Activated T-helper 1 cell treated with anti-CD3 and anti-CD28 coated beads, Interleukin-12 subunit alpha, Interleukin-12 subunit beta, Interleukin-2, Interleukin-4 antibody, amounts not matched to agents 30 ng/mL and 10 ng/mL and 1 ng/mL, durations not matched to agents 14 hours and 24 hours and 36 hours (primary cell): Measurements from ENCODE around the gene IFNL3. TPM values are rescaled to one million over a fixed set of nuclear protein-coding genes. Genes with fewer than 3 reads are reported as not detected.

ENCODE experiments used
- DNase-seq: peaks from one replicate; pipeline ENCODE4 v3.0.0; 2021; ENCODE audit warnings: low spot score
- H3K27ac Mint-ChIP-seq: one replicate; pipeline ENCODE4 v1.8.0; 2021; ENCODE audit warnings: mild to moderate bottlenecking, mixed read lengths
- H3K27me3 Mint-ChIP-seq: one replicate; pipeline ENCODE4 v1.8.0; 2022; ENCODE audit warnings: mild to moderate bottlenecking, moderate library complexity, mixed read lengths; ENCODE audit not compliant: insufficient read depth
- H3K36me3 Mint-ChIP-seq: one replicate; pipeline ENCODE4 v1.8.0; 2021; ENCODE audit warnings: low read depth, mixed read lengths
- H3K4me1 Mint-ChIP-seq: one replicate; pipeline ENCODE4 v1.8.0; 2021; ENCODE audit warnings: low read depth, mixed read lengths
- H3K4me3 Mint-ChIP-seq: one replicate; pipeline ENCODE4 v1.8.0; 2021; ENCODE audit warnings: mild to moderate bottlenecking, moderate library complexity, mixed read lengths
- H3K9me3 Mint-ChIP-seq: one replicate; pipeline ENCODE4 v1.8.0; 2021; ENCODE audit warnings: mixed read lengths
- intact Hi-C: fragments of 100-400 bp; cut with micrococcal nuclease; formaldehyde crosslinking; loops from one replicate; pipeline ENCODE4 v1.15.1; 2024
- total RNA-seq: library from RNA; stranded (reverse); gene quantifications from 2 replicates; pipeline ENCODE4 v1.2.3, GENCODE V29; 2022

IFNL3 gene
- total RNA-seq, 1 donor from 2014 or later, result not detected

DNA sequence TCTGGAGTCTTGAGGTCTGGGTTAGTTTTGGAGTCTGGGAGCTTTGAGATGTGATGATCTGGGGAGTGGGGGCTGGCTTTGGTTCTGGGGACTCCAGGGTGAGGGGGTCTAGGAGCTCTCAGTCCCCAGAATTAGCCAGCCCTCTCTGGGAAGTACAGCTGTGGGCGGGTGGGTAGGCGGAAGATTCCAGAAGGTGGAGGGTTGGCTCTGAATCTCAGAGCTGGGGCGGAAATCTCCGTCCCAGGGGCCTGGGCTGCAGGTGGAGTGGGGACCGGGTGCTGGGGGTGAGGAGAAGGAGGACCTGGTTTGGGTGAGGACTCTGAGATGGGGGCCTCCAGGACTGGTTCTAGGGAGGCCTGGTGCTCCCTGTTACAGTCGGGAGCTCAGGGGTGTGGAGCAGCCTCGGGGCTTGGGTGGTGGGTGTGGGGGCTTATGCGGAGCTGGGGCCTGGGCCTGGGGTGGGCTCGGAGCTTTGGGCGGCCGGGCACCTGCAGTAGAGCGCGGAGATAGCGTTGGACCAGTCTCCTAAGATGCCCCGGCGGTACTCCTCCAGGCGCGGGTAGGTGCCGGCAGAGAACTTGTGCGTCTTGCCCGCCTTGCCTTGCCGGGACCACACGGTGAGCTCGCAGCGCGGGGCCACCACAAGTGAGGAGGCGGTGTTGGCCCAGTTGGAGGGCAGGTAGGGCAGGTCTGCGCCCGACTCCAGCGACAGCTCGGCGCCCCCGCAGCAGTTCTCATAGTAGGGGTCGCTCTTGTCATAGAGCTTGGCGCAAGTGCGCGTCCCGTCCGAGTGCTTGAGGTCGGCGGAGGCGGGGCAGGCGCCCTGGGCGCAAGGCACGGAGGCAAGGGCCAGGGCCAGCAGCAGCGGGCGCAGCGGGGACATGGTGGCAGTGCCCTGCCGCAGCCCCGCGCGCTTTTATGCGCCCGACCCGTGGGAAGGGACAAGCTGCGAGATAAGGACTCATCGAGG, 41.1 kb downstream of the IFNL3 start, which contains the start of gene SYCN:
Gene SYCN (minus strand): TSS at position 892 of the 970 bp plus-strand sequence. CDS start 9 bp downstream, at position 883.
- Mint-ChIP-seq H3K9me3 (no peaks in the 10 kb centered on the region), H3K4me3 (no peak within 1 kb of the TSS), H3K27me3 (peaks cover 31% of the 10 kb centered on the region), H3K36me3 (no peaks in the 10 kb centered on the region), H3K27ac (no peak within 1 kb of the TSS), H3K4me1 (no peaks in the 10 kb centered on the region)
- intact Hi-C loops, result no loop called here
- DNase-seq, result no peak

DNA sequence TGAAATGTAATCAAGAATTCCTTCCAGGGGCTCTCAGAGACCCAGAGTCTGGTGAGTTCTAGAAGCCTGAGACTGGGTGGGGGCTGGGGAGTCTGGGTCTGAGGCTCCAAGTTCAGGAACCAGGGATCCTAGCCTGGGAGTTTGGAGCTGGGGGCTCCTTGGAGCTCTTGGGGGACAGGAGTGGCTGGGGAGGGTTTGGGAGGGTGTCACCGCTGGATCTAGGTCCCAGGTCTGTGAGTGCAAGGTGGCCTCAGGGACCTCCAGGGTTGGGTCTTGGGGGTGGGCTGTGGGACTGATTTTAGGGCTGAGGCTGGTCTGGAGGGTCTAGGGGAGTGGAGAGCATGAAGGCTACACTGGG, 41.8 kb downstream of the IFNL3 start:
- no peak overlapping the region for H3K4me3 Mint-ChIP-seq
- H3K27ac Mint-ChIP-seq, result no peak overlapping the region
- no peaks in the 10 kb centered on the region for H3K36me3 Mint-ChIP-seq
- peaks cover 38% of the 10 kb centered on the region for H3K27me3 Mint-ChIP-seq
- H3K4me1 Mint-ChIP-seq, result no peaks in the 10 kb centered on the region
- H3K9me3 Mint-ChIP-seq, result no peaks in the 10 kb centered on the region
- DNase-seq, result no peak
- intact Hi-C loops, result no loop called here

DNA sequence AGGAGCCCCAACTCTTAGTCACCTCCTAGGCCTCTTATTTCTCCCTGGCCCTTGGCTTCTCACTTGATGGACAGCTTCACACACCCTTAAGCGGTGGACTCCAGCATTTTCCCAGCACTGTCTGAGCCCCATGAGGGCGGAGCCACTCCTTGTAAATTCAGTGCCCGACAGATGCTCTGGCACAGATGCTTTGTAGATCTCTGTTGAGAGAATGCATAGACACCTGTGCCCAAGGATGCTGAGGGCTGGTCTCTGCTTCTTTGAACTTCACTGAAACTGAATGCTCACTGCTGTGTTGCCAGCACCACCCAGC, 44.0 kb downstream of the IFNL3 start:
- Mint-ChIP-seq H3K27ac (no peak overlapping the region), H3K4me1 (peaks cover 6% of the 10 kb centered on the region), H3K36me3 (peaks cover 1% of the 10 kb centered on the region), H3K9me3 (no peaks in the 10 kb centered on the region), H3K27me3 (peaks cover 50% of the 10 kb centered on the region), H3K4me3 (no peak overlapping the region)
- intact Hi-C loops, result no loop called here
- no peak for DNase-seq

DNA sequence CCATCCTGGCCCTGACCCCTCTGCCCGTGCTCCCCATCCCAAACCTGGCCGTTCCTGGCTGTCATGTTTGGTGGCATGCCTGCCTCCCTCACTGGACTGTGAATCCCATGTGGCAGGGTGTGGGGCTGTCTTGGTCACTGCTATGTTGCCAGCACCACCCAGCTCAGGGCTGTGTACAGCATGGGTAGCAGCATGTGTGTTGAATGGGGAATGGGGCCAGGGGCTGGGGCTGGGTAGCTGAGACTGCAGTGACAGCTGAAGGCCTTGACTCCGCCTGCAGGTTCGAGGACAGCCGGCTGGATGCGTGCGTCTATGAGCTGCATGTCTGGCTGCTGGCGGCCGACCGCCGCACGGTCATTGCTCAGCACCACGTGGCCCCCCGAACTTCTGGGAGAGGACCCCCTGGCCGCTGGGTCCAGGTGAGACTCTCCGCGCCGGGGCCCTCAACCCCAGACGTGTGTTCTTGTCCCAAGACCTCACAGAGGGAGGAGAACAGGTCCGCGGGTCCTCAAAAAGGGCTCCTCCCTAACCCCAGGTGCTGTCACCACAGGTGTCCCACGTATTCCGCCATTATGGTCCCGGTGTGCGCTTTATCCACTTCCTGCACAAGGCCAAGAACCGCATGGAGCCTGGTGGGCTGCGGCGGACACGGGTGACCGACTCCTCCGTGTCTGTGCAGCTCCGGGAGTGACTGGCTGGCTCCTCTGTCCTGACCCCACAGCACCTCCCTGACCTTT, 44.6 kb downstream of the IFNL3 start:
- H3K36me3 Mint-ChIP-seq, result peaks cover 1% of the 10 kb centered on the region
- DNase-seq, result no peak
- no peak overlapping the region for H3K4me3 Mint-ChIP-seq
- H3K27me3 Mint-ChIP-seq, result peaks cover 53% of the 10 kb centered on the region
- no peaks in the 10 kb centered on the region for H3K9me3 Mint-ChIP-seq
- peaks cover 6% of the 10 kb centered on the region for H3K4me1 Mint-ChIP-seq
- no peak overlapping the region for H3K27ac Mint-ChIP-seq
- intact Hi-C loops, result no loop called here

DNA sequence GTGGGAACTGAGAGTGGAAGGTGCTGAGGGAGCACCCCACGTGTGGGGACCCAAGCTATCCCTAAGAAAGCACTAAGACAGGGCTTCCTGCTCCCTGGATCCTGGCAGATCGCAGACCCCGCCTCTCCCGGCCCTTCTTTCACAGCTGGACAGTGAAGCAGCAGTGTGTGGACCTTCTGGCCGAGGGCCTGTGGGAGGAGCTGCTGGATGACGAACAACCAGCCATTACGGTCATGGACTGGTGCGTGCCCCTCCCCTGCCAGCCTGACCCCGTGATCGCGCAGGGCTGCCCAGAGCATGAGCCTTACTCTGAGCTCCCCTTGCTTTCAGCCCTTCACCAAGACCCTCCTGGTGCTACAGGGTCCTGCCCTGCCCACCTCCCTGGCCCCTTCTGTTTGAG, 45.8 kb downstream of the IFNL3 start:
- peaks cover 1% of the 10 kb centered on the region for H3K36me3 Mint-ChIP-seq
- no peak overlapping the region for H3K27ac Mint-ChIP-seq
- H3K9me3 Mint-ChIP-seq, result no peaks in the 10 kb centered on the region
- intact Hi-C loops, result no loop called here
- no peak for DNase-seq
- H3K4me3 Mint-ChIP-seq, result no peak overlapping the region
- peaks cover 51% of the 10 kb centered on the region for H3K27me3 Mint-ChIP-seq
- H3K4me1 Mint-ChIP-seq, result peaks cover 6% of the 10 kb centered on the region

DNA sequence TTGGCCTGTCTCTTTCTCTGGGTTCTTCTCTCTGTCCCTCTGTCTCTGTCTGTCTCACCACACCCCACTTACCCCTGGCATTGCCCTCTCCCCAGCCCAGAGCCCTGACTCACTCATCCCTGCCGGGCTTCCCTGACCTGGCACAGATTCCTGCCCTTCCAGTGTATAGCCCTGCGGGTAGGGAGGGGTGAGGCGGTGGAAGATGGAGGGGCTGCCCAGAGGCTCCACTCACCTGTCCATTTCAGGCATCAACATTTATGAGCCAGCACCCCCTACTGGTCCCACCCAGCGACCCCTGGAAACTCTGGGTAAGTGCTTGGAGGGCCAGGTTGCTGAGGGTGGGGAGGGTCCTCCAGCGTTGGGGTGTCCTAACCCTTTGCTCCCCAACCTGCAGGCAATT, 47.0 kb downstream of the IFNL3 start:
- H3K27ac Mint-ChIP-seq, result no peak overlapping the region
- intact Hi-C loops, result no loop called here
- no peaks in the 10 kb centered on the region for H3K9me3 Mint-ChIP-seq
- no peak for DNase-seq
- peaks cover 1% of the 10 kb centered on the region for H3K36me3 Mint-ChIP-seq
- H3K27me3 Mint-ChIP-seq, result peaks cover 50% of the 10 kb centered on the region
- H3K4me3 Mint-ChIP-seq, result no peak overlapping the region
- H3K4me1 Mint-ChIP-seq, result peaks cover 6% of the 10 kb centered on the region

DNA sequence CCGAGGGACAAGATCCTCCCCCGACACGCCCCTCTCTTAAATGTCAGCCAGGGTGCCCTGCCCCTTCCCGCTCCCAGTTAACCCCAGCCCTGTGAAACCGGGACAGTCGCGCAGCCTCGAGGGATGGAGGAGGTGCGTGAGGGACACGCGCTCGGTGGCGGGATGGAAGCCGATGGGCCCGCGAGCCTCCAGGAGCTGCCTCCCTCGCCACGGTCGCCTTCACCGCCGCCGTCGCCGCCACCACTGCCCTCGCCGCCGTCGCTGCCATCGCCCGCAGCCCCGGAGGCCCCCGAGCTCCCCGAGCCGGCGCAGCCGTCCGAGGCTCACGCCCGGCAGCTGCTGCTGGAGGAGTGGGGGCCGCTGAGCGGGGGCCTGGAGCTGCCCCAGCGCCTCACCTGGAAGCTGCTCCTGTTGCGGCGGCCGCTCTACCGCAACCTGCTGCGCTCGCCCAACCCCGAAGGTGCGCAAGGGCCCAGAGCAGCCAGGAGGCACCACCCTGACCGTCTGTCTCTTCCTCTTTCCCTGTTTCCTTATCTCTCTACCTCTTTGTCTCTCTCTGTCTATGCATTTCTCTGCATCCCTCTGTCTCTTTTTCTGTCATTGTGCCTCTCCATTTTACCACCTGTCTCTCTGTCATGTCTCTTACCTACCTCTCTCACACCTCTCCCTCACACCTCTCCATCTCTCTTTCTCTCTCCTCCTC, 47.8 kb downstream of the IFNL3 start, which contains the start of gene NCCRP1:
Gene NCCRP1 (plus strand): TSS at position 105 of the 703 bp plus-strand sequence. CDS start 19 bp downstream, at position 124.
- H3K4me1 Mint-ChIP-seq, result peaks cover 6% of the 10 kb centered on the region
- DNase-seq, result no peak
- H3K4me3 Mint-ChIP-seq, result no peak within 1 kb of the TSS
- H3K27me3 Mint-ChIP-seq, result peaks cover 46% of the 10 kb centered on the region
- H3K27ac Mint-ChIP-seq, result no peak within 1 kb of the TSS
- peaks cover 1% of the 10 kb centered on the region for H3K36me3 Mint-ChIP-seq
- H3K9me3 Mint-ChIP-seq, result no peaks in the 10 kb centered on the region
- intact Hi-C loops, result no loop called here

DNA sequence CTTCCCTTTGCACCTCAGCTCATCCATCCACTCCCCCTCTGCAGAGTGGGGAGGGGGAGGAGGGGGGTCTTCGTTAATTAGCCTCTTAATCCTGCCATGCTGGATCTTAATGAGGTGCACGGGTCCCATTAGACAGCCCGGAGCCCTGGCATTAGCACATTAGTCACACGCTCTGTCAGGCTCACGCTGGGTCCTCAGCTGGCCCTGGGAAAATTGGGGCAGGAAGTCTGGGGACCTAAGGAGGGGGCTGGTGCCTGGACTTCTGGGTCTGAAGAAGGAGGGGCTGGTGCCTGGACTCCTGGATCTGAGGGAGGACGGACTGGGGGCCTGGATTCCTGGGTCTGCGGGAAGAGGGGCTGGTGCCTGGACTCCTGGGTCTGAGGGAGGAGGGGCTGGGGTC, 48.5 kb downstream of the IFNL3 start:
- peaks cover 1% of the 10 kb centered on the region for H3K36me3 Mint-ChIP-seq
- peaks cover 6% of the 10 kb centered on the region for H3K4me1 Mint-ChIP-seq
- no peak overlapping the region for H3K4me3 Mint-ChIP-seq
- no peak for DNase-seq
- H3K27me3 Mint-ChIP-seq, result peaks cover 42% of the 10 kb centered on the region
- H3K27ac Mint-ChIP-seq, result no peak overlapping the region
- no peaks in the 10 kb centered on the region for H3K9me3 Mint-ChIP-seq
- intact Hi-C loops, result no loop called here

DNA sequence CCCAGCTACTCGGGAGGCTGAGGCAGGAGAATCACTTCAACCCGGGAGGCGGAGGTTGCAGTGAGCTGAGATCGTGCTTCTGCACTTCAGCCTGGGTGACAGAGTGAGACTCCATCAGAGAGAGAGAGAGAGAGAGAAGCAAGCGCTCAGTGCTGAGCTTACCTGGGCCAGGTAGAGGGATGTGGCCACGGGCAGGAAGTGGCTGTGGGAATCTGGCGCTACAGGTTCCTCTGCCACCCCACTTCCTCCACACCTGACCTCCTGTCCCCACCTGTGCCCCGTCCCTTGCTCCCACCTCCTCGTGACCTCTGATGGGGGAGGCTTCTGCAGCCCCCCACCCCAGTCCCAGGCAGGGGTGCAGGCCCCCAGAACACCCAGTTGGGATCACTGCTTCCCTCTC, 49.1 kb downstream of the IFNL3 start:
- H3K36me3 Mint-ChIP-seq, result peaks cover 1% of the 10 kb centered on the region
- intact Hi-C loops, result no loop called here
- peaks cover 6% of the 10 kb centered on the region for H3K4me1 Mint-ChIP-seq
- peaks cover 42% of the 10 kb centered on the region for H3K27me3 Mint-ChIP-seq
- H3K27ac Mint-ChIP-seq, result no peak overlapping the region
- no peaks in the 10 kb centered on the region for H3K9me3 Mint-ChIP-seq
- H3K4me3 Mint-ChIP-seq, result no peak overlapping the region
- no peak for DNase-seq

DNA sequence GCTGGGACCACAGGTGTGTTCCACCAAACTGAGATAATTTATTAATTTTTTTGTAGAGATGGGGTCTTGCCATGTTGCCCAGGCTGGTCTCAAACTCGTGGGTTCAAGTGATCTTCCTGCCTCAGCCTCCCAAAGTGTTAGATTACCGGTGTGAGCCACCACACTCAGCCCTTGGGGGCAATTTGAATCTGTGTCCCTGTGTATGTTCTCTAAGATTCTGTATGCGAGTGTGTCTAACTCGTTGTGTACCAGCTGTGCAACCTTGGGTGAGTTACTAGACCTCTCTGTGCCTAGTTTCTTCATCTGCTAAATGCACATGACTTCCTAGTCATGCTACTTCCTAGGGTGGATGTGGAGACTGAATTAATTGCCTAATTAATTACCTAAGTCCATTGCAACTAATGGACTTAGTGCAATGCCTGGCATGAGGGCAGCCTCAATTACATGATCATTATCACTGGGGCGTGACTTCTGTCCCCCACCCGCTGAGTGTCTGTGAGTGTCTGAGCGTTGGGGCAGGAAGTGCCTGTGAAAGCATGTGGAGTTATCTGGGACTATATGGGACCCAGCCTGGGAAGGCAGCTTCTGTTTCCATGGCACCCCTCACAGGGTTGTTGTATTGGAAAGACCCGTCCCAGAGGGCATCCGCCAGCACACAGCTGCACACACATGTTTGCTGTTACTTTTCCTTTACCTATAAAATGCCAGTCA, 49.8 kb downstream of the IFNL3 start:
- no peaks in the 10 kb centered on the region for H3K9me3 Mint-ChIP-seq
- peaks cover 6% of the 10 kb centered on the region for H3K4me1 Mint-ChIP-seq
- DNase-seq, result no peak
- intact Hi-C loops, result no loop called here
- H3K27me3 Mint-ChIP-seq, result peaks cover 42% of the 10 kb centered on the region
- no peak overlapping the region for H3K27ac Mint-ChIP-seq
- H3K4me3 Mint-ChIP-seq, result no peak overlapping the region
- H3K36me3 Mint-ChIP-seq, result peaks cover 1% of the 10 kb centered on the region

DNA sequence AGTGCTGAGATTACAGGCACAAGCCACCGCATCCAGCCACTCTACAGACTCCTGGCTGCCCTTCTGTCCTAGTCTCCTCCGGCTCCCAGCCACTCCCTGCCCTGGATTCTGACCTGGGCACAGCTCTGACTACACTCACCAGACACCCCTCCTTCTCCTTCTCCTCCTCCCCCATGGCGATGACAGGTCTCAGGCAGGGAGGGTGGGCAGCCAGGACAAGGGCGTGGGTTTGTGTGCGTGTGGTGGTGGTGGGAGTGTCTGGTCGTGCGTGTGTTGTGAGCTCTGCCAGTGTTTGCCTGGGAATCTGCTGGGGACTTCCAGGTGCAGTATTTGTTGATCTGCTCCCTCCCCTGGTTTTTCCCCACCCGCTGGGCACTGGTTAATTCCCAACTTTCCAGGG, 51.0 kb downstream of the IFNL3 start:
- peaks cover 1% of the 10 kb centered on the region for H3K36me3 Mint-ChIP-seq
- H3K9me3 Mint-ChIP-seq, result no peaks in the 10 kb centered on the region
- no peak overlapping the region for H3K4me3 Mint-ChIP-seq
- no peak for DNase-seq
- peaks cover 6% of the 10 kb centered on the region for H3K4me1 Mint-ChIP-seq
- intact Hi-C loops, result no loop called here
- no peak overlapping the region for H3K27ac Mint-ChIP-seq
- peaks cover 38% of the 10 kb centered on the region for H3K27me3 Mint-ChIP-seq
